Mesodermal cell (in vitro differentiated cells): ENCODE measurements around the gene ROCK1. TPM values are rescaled to one million over a fixed set of nuclear protein-coding genes. Genes with fewer than 3 reads are reported as not detected.
"Not testable (repeated sequence)": the region's sequence is repeated elsewhere in the genome, so short reads cannot be mapped to it uniquely, and the experiment has no call there.

Experiments used
- H3K27ac ChIP-seq: 2 replicates; pipeline ENCODE4 v1.7.0; 2013; ENCODE audit warnings: mild to moderate bottlenecking, low read depth, low read length, moderate library complexity; ENCODE audit not compliant: severe bottlenecking
- H3K36me3 ChIP-seq: 2 replicates; pipeline ENCODE4 v1.7.1; 2013; ENCODE audit warnings: mild to moderate bottlenecking, low read length, moderate library complexity; ENCODE audit not compliant: control insufficient read depth, insufficient read depth
- H3K4me1 ChIP-seq: one replicate; pipeline ENCODE4 v1.7.1; 2013; ENCODE audit warnings: mild to moderate bottlenecking, low read length; ENCODE audit not compliant: insufficient read depth, control insufficient read depth, poor library complexity, severe bottlenecking
- H3K4me3 ChIP-seq: 2 replicates; pipeline ENCODE4 v1.7.0; 2013; ENCODE audit warnings: low read length, control low read depth, mild to moderate bottlenecking; ENCODE audit not compliant: insufficient read depth, poor library complexity, severe bottlenecking; ENCODE audit errors: extremely low read depth
- H3K9me3 ChIP-seq: 2 replicates; pipeline ENCODE4 v1.7.1; 2013; ENCODE audit warnings: mild to moderate bottlenecking, low read length, moderate library complexity; ENCODE audit not compliant: control insufficient read depth
- WGBS, 2 experiments: methylation state at CpG; one replicate each; pipeline ENCODE4 v1.1.5; 2013; ENCODE audit warnings: missing lambda C conversion rate in 2 of 2; ENCODE audit not compliant: insufficient coverage in 2 of 2; 5-methylcytosine and 5-hydroxymethylcytosine counted together
- polyA plus RNA-seq, 2 experiments: library from polyadenylated mRNA; stranded (reverse); fragments of 50-300 nt; gene quantifications; one replicate each; pipeline ENCODE4 v1.2.3, GENCODE V29; 2013

ROCK1 gene
- polyA plus RNA-seq (2013, experiment 1 of 2): 36.6 TPM
- 45.9 TPM for polyA plus RNA-seq (2013, experiment 2 of 2)

DNA sequence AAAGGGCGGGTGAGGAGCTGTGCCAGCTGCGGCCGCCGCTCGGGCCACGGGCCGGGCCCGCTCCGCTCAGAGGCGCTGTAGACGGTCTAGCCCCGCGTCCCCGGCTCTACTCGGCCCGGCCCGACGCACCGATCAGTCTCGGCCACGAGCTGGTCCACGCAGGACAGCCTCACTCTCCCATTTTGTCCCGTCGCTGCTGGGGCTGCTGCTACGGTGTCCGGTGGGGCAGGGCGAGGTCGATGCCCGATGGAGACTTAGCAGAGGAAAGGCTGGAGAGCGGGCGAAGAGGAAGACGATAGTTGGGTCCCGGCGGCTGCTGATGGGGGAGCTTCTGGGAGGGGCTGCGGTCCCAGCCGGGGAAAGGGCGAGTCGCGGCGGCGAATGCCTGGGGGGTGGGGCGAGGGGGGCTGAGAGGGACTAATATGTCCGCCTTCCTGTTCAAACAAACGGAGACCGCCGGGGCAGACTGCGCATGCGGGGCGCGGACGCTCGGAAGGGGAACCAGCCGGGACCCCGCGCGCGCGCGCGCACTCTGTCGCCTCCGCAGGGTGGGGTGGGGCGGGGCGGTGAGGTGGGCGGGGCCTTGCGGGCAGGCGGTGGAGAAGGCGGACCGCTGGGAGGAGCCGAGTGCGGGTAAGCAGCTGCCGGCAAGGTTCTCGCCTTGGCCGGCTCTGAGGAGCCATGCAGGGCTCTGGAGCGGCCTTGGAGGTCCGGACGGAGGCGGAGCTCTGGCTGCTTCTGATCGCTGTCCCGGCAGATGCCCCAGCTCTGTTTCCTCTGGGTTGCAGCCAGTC, at the start of gene ROCK1:
ROCK1 (minus strand) TSS at position 468 of the 794 bp plus-strand sequence. CDS start 903 bp downstream, outside the sequence.
- no peaks in the 10 kb centered on the region for H3K9me3 ChIP-seq
- H3K4me3 ChIP-seq: peak within 1 kb of the TSS; percentile 90
- H3K27ac ChIP-seq: peak within 1 kb of the TSS; percentile 88
- H3K4me1 ChIP-seq: no peaks in the 10 kb centered on the region
- no peaks in the 10 kb centered on the region for H3K36me3 ChIP-seq
- 0% methylated on average over 40 to 71 of the region's 80 CpGs for WGBS, 2 experiments

DNA sequence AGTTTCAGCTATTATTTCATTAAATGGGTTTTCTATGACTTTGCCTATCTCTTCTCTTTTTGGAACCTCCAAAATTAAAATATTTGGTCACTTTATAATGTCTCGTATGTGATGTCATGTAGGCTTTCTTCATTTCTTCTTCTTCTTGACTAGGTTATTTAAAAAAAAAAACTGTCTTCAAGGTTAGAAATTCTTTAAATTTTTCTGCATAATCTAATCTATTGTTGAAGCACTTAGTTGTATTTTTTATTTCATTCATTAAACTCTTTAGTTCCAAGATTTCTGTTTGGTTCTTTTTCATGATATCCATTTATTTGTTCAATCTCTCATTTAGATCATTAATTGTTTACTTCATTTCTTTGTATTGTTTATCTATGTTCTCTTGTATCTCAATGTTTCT, 43.8 kb upstream of the ROCK1 start:
- Histone ChIP-seq H3K4me3 (no peak overlapping the region), H3K27ac (no peak overlapping the region), H3K9me3 (peaks cover 6% of the 10 kb centered on the region), H3K4me1 (no peaks in the 10 kb centered on the region), H3K36me3 (no peaks in the 10 kb centered on the region)
- no CpG with 5 or more reads among the region's 1 CpG for WGBS, 2 experiments

DNA sequence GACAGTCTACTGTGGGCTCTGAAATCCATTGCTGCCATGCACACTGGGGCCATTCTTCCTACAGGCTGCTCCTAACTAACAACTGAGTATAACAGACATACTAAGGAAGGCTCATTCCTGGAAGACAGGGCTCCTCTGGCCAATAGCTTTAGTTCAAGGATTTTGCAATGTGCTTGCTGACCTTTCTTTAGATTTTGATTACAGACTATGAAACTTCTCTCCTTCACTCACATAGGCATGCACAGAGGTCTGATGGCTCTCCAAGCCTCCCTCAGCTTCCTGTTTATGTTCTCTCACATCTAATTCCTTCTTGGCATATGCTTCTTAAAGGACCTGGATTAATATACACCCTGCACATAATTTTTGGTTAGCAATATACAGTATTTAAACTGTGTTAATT, 34.4 kb upstream of the ROCK1 start:
- Histone ChIP-seq H3K36me3 (no peaks in the 10 kb centered on the region), H3K4me1 (no peaks in the 10 kb centered on the region), H3K4me3 (no peak overlapping the region), H3K9me3 (no peaks in the 10 kb centered on the region), H3K27ac (no peak overlapping the region)

DNA sequence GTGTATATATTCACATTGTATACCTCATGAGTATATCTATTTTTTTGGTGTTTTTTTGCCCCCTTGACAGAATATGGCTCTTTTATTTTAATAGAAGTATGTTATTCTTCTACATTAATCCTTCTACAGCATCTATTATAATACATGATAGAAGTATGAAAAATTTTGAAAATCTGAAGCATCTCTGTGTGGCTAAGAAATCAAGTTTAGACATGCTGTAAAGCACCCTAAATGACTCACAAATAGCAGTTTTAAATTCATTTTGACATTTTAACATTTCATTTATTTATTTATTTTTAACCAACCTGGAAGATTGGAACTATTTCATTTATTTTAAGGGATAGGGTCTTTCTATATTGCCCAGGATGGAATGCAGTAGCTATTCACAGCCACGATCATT, 33.8 kb upstream of the ROCK1 start:
- H3K36me3 ChIP-seq: no peaks in the 10 kb centered on the region
- no peak overlapping the region for H3K27ac ChIP-seq
- no peak overlapping the region for H3K4me3 ChIP-seq
- WGBS, 2 experiments: 86% methylated on average over 1 of the region's 1 CpG; no CpG with 5 or more reads in 1 of the 2 experiments
- H3K4me1 ChIP-seq: no peaks in the 10 kb centered on the region
- no peaks in the 10 kb centered on the region for H3K9me3 ChIP-seq

DNA sequence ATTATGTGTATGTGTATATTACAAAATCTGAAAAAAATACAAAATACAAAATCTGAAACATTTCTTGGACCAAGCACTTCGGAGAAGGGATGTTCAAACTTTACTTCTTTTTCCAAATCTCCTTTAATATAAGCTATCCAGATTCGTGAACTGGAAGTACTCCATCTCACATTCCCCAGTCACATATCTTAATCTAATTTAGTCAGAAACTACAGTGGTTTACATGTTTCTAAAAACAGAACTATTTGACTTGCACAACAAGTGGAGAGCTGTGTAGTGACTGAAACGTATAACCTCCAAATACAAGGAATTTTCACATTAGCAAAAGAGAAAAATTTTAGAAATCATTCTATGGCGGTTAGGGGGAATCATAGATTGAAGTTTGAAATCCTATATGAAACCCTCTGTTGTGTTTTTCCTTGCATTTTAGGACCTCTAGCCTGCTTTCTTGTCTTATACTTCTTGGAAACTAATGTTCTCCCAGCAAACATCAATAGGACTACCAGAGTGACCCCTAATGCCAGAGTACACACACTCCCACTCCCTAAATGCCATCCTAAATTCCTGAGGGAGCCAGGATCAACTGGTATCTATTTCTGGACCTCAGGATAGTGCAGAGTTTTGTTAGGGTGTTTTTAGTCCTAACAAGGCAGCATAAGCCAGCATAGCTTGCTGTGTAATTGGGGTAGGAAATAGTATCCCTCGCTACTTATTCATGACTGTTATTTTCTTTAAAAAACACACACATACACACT, 30.2 kb upstream of the ROCK1 start:
- Histone ChIP-seq H3K36me3 (no peaks in the 10 kb centered on the region), H3K4me3 (no peak overlapping the region), H3K27ac (no peak overlapping the region), H3K9me3 (no peaks in the 10 kb centered on the region), H3K4me1 (no peaks in the 10 kb centered on the region)
- 82 to 100% methylated on average over 1 to 2 of the region's 5 CpGs for WGBS, 2 experiments

DNA sequence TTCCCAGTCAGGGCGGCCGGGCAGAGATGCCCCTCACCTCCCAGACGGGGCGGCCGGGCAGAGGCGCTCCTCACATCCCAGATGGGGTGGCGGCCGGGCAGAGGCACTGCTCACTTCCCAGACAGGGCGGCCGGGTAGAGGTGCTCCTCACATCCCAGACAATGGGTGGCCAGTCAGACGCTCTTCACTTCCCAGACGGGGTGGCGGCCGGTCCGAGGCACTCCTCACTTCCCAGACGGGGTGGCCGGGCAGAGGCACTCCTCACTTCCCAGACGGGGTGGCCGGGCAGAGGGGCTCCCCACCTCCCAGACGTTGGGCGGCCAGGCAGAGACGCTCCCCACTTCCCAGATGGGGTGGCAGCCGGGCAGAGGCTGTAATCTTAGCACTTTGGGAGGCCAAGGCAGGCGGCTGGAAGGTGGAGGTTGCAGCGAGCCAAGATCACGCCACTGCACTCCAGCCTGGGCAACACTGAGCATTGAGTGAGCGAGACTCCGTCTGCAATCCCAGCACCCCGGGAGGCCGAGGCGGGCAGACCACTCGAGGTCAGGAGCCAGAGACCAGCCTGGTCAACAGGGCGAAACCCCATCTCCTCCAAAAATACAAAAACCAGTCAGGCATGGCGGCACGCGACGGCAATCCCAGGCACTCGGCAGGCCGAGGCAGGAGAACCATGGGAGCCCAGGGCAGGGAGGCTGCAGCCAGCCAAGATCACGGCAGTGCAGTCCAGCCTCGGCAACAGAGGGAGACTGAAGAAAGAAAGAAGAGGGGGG, 26.3 kb upstream of the ROCK1 start:
- H3K4me3 ChIP-seq, H3K27ac ChIP-seq, H3K36me3 ChIP-seq, H3K9me3 ChIP-seq, H3K4me1 ChIP-seq: not testable (repeated sequence)
- 95 to 97% methylated on average over 18 to 31 of the region's 41 CpGs for WGBS, 2 experiments

DNA sequence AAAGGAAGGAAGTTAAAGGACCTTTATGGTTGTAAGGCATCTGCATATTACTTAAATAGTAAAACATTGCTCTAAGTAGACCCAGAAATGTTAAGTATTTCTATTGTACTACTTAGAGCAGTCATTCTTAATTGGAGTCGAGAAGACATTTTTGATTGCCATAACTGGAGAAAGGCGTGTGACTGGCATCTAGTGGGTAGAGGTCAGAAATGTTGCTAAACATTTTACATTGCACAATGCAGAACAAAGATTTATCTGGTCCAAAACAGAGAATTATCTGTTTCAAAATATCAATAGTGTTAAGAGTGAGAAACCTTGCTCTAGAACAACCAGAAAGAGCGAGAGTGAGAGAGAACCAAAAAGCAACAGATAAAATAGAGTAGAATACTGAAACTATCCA, 23.3 kb upstream of the ROCK1 start:
- H3K9me3 ChIP-seq: no peaks in the 10 kb centered on the region
- H3K4me3 ChIP-seq: no peak overlapping the region
- H3K27ac ChIP-seq: no peak overlapping the region
- WGBS, 2 experiments: no CpG with 5 or more reads among the region's 3 CpGs
- H3K36me3 ChIP-seq: no peaks in the 10 kb centered on the region
- no peaks in the 10 kb centered on the region for H3K4me1 ChIP-seq

DNA sequence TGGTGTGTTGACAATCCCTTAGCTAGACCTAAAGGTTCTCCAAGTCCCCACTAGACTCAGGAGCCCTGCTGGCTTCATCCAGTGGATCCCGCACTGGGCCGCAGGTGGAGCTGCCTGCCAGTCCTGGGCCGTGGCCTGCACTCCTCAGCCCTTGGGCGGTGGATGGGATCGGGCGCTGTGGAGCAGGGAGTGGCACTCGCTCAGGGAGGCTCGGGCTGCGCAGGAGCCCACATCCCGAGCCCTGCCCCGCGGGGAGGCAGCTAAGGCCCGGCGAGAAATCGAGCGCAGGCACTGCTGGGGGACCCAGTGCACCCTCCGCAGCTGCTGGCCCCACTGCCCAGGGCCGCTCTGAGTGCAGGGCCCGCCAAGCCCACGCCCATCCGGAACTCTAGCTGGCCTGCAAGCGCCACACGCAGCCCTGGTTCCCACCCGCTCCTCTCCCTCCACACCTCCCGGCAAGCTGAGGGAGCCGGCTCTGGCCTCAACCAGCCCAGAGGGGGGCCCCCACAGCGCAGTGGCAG, 20.8 kb upstream of the ROCK1 start:
- Histone ChIP-seq H3K9me3 (no peaks in the 10 kb centered on the region), H3K4me1 (no peaks in the 10 kb centered on the region), H3K27ac (no peak overlapping the region), H3K4me3 (no peak overlapping the region), H3K36me3 (no peaks in the 10 kb centered on the region)
- 90 to 93% methylated on average over 23 to 27 of the region's 27 CpGs for WGBS, 2 experiments

DNA sequence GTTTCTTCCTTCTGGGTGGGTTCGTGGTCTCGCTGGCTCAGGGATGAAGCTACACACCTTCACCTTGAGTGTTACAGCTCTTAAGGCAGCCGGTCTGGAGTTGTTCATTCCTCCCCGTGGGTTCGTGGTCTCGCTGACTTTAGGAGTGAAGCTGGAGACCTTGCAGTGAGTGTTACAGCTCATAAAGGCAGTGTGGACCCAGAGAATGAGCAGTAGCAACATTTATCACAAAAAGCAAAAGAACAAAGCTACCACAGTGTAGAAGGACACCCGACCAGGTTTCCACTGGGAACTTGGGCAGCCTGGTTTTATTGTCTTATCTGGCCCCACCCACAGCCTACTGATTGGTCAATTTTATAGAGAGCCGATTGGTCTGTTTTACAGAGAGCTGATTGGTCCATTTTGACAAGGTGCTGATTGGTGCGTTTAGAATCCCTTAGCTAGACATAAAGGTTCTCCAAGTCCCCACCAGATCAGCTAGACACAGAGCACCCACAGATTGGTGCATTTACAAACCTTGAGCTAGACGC, 20.1 kb upstream of the ROCK1 start:
- 85 to 96% methylated on average over 9 of the region's 10 CpGs for WGBS, 2 experiments
- H3K27ac ChIP-seq: no peak overlapping the region

DNA sequence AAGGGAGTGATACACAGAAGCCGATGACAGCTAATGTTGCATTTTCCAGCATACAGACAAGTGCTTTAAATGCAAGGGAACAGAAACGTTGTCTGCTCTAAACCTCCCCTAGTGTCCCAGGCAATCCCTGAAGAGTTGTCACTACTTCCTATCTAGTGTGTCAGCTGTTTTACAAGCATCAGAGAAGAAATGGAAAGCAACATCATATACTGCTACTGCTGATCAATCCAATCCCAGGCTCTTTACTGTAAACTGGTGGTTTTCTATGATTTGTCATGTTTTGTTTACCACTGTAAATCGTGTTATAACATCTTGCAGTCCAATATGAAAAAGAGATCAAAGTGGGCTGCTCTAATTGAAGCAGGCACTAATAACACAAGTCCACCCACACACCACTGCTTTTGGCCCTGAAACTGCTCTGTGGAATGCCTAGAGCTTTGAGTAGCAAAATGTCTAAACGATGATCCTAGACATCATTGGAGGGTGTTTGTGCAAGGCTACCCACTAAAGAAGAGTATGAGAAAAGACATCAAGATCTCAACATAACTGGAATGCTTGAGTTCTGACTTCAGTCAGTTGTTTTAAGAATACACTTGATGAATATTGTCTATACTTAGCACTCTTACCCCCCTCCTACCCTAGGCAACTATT, 18.1 kb upstream of the ROCK1 start:
- 75% methylated on average over 2 to 3 of the region's 4 CpGs for WGBS, 2 experiments
- no peak overlapping the region for H3K4me3 ChIP-seq
- no peaks in the 10 kb centered on the region for H3K36me3 ChIP-seq
- H3K9me3 ChIP-seq: no peaks in the 10 kb centered on the region
- no peak overlapping the region for H3K27ac ChIP-seq
- no peaks in the 10 kb centered on the region for H3K4me1 ChIP-seq

More for the DNA sequence above, 20.1 kb upstream of the ROCK1 start:
- Histone ChIP-seq H3K36me3 (no peaks in the 10 kb centered on the region), H3K9me3 (no peaks in the 10 kb centered on the region), H3K4me1 (no peaks in the 10 kb centered on the region), H3K4me3 (no peak overlapping the region)
